HL-60 (cell line): ENCODE measurements around the gene TOGARAM1.

Source experiments
- CTCF ChIP-seq: IDR thresholded peaks from one replicate; pipeline ENCODE4 v1.5.1; 2011; ENCODE audit warnings: low read length, control low read depth, inconsistent platforms; ENCODE audit not compliant: insufficient read depth
- POLR2AphosphoS5 ChIP-seq: IDR thresholded peaks from 2 replicates; pipeline ENCODE4 v1.6.1; 2012; ENCODE audit warnings: low read depth
- REST ChIP-seq: IDR thresholded peaks from 2 replicates; pipeline ENCODE4 v1.6.1; 2012; ENCODE audit warnings: low read depth; ENCODE audit not compliant: insufficient replicate concordance

- TF ChIP-seq REST (no peak), CTCF (no peak), POLR2AphosphoS5 (no peak)
Observed at GRCh38 chr14:45057349-45057748, 95.4 kb downstream of the TOGARAM1 start.
